Fibroblast of the aortic adventitia (primary cell): Measurements from ENCODE around the gene ABHD1. TPM values are rescaled to one million over a fixed set of nuclear protein-coding genes. Genes with fewer than 3 reads are reported as not detected.

Experiments used
- DNase-seq: peaks from one replicate; pipeline ENCODE4 v3.0.0-alpha.2; 2010; ENCODE audit warnings: low read depth
- H3K4me3 ChIP-seq: 2 replicates; pipeline ENCODE4 v1.5.1; 2011; ENCODE audit warnings: low read depth, mild to moderate bottlenecking, control low read depth, low read length, moderate library complexity
- total RNA-seq: library from RNA; depleted of rRNA; stranded (reverse); fragments of >200 nt; gene quantifications from 2 replicates; pipeline ENCODE4 v1.2.3, GENCODE V29; 2012; ENCODE audit warnings: low replicate concordance
- TF ChIP-seq, protein P1 (sequence below): IDR thresholded peaks from 2 replicates; pipeline ENCODE4 v1.5.1; 2011; ENCODE audit warnings: mild to moderate bottlenecking, low read length, control low read depth, inconsistent platforms; ENCODE audit not compliant: insufficient read depth

Gene ABHD1
- total RNA-seq, 1 donor: 0.09 TPM

- TF ChIP-seq, protein P1, sequence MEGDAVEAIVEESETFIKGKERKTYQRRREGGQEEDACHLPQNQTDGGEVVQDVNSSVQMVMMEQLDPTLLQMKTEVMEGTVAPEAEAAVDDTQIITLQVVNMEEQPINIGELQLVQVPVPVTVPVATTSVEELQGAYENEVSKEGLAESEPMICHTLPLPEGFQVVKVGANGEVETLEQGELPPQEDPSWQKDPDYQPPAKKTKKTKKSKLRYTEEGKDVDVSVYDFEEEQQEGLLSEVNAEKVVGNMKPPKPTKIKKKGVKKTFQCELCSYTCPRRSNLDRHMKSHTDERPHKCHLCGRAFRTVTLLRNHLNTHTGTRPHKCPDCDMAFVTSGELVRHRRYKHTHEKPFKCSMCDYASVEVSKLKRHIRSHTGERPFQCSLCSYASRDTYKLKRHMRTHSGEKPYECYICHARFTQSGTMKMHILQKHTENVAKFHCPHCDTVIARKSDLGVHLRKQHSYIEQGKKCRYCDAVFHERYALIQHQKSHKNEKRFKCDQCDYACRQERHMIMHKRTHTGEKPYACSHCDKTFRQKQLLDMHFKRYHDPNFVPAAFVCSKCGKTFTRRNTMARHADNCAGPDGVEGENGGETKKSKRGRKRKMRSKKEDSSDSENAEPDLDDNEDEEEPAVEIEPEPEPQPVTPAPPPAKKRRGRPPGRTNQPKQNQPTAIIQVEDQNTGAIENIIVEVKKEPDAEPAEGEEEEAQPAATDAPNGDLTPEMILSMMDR: no peak
- no peak overlapping the region for H3K4me3 ChIP-seq
- no peak for DNase-seq
Observed at GRCh38 chr2:27152102-27152795, 28.6 kb downstream of the ABHD1 start.

GRCh38 chr2:27152796-27153464, 29.3 kb downstream of the ABHD1 start:
- TF ChIP-seq, protein P1: no peak
- DNase-seq: peak; percentile 14
- no peak overlapping the region for H3K4me3 ChIP-seq

- TF ChIP-seq, protein P1: no peak
- no peak overlapping the region for H3K4me3 ChIP-seq
- no peak for DNase-seq
Observed at GRCh38 chr2:27154488-27154887, 30.9 kb downstream of the ABHD1 start.

GRCh38 chr2:27155069-27155520, 31.5 kb downstream of the ABHD1 start:
- no peak for DNase-seq
- H3K4me3 ChIP-seq: no peak overlapping the region
- TF ChIP-seq, protein P1: no peak

GRCh38 chr2:27158468-27158867, 34.9 kb downstream of the ABHD1 start:
- DNase-seq: no peak
- no peak overlapping the region for H3K4me3 ChIP-seq
- TF ChIP-seq, protein P1: no peak

- DNase-seq: no peak
- no peak overlapping the region for H3K4me3 ChIP-seq
- TF ChIP-seq, protein P1: no peak
Observed at GRCh38 chr2:27159271-27159670, 35.7 kb downstream of the ABHD1 start.

- TF ChIP-seq, protein P1: no peak
- no peak overlapping the region for H3K4me3 ChIP-seq
Observed at GRCh38 chr2:27160191-27160590, 36.6 kb downstream of the ABHD1 start.

More at GRCh38 chr2:27160191-27160590, 36.6 kb downstream of the ABHD1 start:
- no peak for DNase-seq
